Vagina (tissue), 2 donors: ENCODE measurements around the gene SIAH2.

ENCODE experiments used
- CTCF ChIP-seq, 3 experiments: fragments of 450-650 bp in 2 of 3; fragments of 200-600 bp in 1 of 3; sonication (generic) in 1 of 3; IDR thresholded peaks; one replicate each; pipeline ENCODE4 v1.5.1; 2017 to 2019; ENCODE audit warnings: antibody characterized with exemption in 3 of 3, mild to moderate bottlenecking in 2 of 3, moderate library complexity in 2 of 3
- POLR2A ChIP-seq, 2 donors: fragments of 450-650 bp; IDR thresholded peaks; one replicate each; pipeline ENCODE4 v1.6.1; 2017; ENCODE audit warnings: antibody characterized with exemption in 2 of 2, mild to moderate bottlenecking in 2 of 2, moderate library complexity in 2 of 2
- POLR2AphosphoS5 ChIP-seq, 2 donors: sonication (generic); formaldehyde crosslinking; IDR thresholded peaks; one replicate each; pipeline ENCODE4 v1.9.0; 2017; ENCODE audit warnings: antibody characterized with exemption in 2 of 2, mild to moderate bottlenecking in 2 of 2, low read depth in 1 of 2; ENCODE audit not compliant: insufficient read depth in 1 of 2

- no peak for TF ChIP-seq CTCF (IDR thresholded peaks at IDR 0.05)
- TF ChIP-seq POLR2A (IDR thresholded peaks at IDR 0.05): no peak
- no peak for TF ChIP-seq POLR2AphosphoS5 (IDR thresholded peaks at IDR 0.05; ENCODE audit: insufficient read depth in 1 of 2, low read depth in 1 of 2)
Observed at GRCh38 chr3:150740733-150741496, 22.1 kb downstream of the SIAH2 start.
